Measurements from ENCODE around the gene ANK3.
A peak's percentile ranks its signal among the peaks of the same experiment; 100 is the strongest.

Gene ANK3

DNA sequence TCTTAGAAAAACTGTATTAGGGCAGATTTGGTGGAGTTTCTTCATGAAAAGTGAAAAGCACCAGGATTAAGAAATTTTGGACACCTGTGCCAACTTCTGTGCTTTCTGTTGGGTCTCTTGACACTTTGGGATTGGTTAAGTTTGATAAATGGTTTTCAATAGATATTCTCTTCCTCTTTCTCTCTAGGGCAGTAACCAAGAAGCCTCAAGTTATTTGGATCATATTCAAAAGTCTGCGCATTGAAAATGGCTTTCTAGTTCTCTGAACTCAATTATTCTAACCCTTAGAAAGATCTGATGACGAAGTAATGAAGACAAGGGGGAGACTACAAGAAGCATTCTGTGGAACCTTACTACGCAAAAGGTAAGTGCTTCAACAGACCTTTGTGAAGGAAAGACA lies 339.3 kb downstream of the ANK3 start:
- Histone ChIP-seq H3K14ac (ENCODE audit: low read length) (no peak overlapping the region), H2BK120ac (ENCODE audit: insufficient read depth, low read length, poor library complexity) (no peak overlapping the region), H4K12ac (ENCODE audit: low read depth, low read length) (no peak overlapping the region), H3K27me3 (ENCODE audit: insufficient read depth, low read length) (no peaks in the 10 kb centered on the region), H3K4me1 (ENCODE audit: control insufficient read depth in 1 of 2, insufficient read depth in 2 of 2, low read length in 2 of 2) (no peaks in the 10 kb centered on the region), H3K4me2 (ENCODE audit: low read length) (no peak overlapping the region), H4K8ac (ENCODE audit: low read depth, low read length) (no peak overlapping the region), H3K23ac (ENCODE audit: low read length) (no peak overlapping the region), H3K9me3 (ENCODE audit: insufficient read depth, low read depth, low read length) (no peaks in the 10 kb centered on the region), H4K91ac (ENCODE audit: low read depth, low read length) (no peak overlapping the region), H2AK5ac (ENCODE audit: low read length) (no peak overlapping the region), H3K79me1 (ENCODE audit: low read length) (no peaks in the 10 kb centered on the region), H3K79me2 (ENCODE audit: control insufficient read depth, insufficient read depth, low read length, poor library complexity) (no peaks in the 10 kb centered on the region), H3K18ac (ENCODE audit: low read length) (no peak overlapping the region), H3K4me3 (ENCODE audit: low read depth, low read length) (no peak overlapping the region), H2BK12ac (ENCODE audit: low read length) (no peak overlapping the region), H3K4ac (ENCODE audit: low read depth, low read length) (no peak overlapping the region), H3K9ac (ENCODE audit: low read length) (no peak overlapping the region), H2AFZ (ENCODE audit: insufficient read depth, low read length, poor library complexity) (no peak overlapping the region), H2BK5ac (ENCODE audit: low read depth, low read length, poor library complexity) (no peak overlapping the region), H3K27ac (ENCODE audit: low read depth, low read length) (no peak overlapping the region), H3K36me3 (ENCODE audit: control insufficient read depth in 1 of 2, insufficient read depth in 2 of 2, low read length in 2 of 2) (peaks cover 0 to under 1% of the 10 kb centered on the region in 2 experiments)
- no CpG with 5 or more reads among the region's 3 CpGs for WGBS (ENCODE audit: extremely low coverage, insufficient coverage, insufficient read length)
- DNase-seq = no peak

GRCh38 chr10:60048091-60048501 lies 341.6 kb downstream of the ANK3 start:
- no peak overlapping the region for H2AFZ ChIP-seq (ENCODE audit: insufficient read depth, low read length, poor library complexity)
- H4K91ac ChIP-seq (ENCODE audit: low read depth, low read length) = no peak overlapping the region
- no peak overlapping the region for H3K18ac ChIP-seq (ENCODE audit: low read length)
- no peaks in the 10 kb centered on the region for H3K4me1 ChIP-seq (ENCODE audit: control insufficient read depth in 1 of 2, insufficient read depth in 2 of 2, low read length in 2 of 2)
- H3K9me3 ChIP-seq (ENCODE audit: insufficient read depth, low read depth, low read length) = no peaks in the 10 kb centered on the region
- no peak overlapping the region for H2BK5ac ChIP-seq (ENCODE audit: low read depth, low read length, poor library complexity)
- no peak overlapping the region for H3K4ac ChIP-seq (ENCODE audit: low read depth, low read length)
- H4K8ac ChIP-seq (ENCODE audit: low read depth, low read length) = no peak overlapping the region
- no peak overlapping the region for H2AK5ac ChIP-seq (ENCODE audit: low read length)
- H3K23ac ChIP-seq (ENCODE audit: low read length) = no peak overlapping the region
- H2BK12ac ChIP-seq (ENCODE audit: low read length) = no peak overlapping the region
- no peaks in the 10 kb centered on the region for H3K79me1 ChIP-seq (ENCODE audit: low read length)
- H3K14ac ChIP-seq (ENCODE audit: low read length) = no peak overlapping the region
- no peak overlapping the region for H3K4me2 ChIP-seq (ENCODE audit: low read length)
- H3K9ac ChIP-seq (ENCODE audit: low read length) = no peak overlapping the region
- no peak overlapping the region for H3K4me3 ChIP-seq (ENCODE audit: low read depth, low read length)
- DNase-seq = peak; percentile 38 to 74
- no peaks in the 10 kb centered on the region for H3K27me3 ChIP-seq (ENCODE audit: insufficient read depth, low read length)
- no peaks in the 10 kb centered on the region for H3K36me3 ChIP-seq (ENCODE audit: control insufficient read depth in 1 of 2, insufficient read depth in 2 of 2, low read length in 2 of 2)
- no peak overlapping the region for H3K27ac ChIP-seq (ENCODE audit: low read depth, low read length)
- no peak overlapping the region for H4K12ac ChIP-seq (ENCODE audit: low read depth, low read length)
- H2BK120ac ChIP-seq (ENCODE audit: insufficient read depth, low read length, poor library complexity) = no peak overlapping the region
- no peaks in the 10 kb centered on the region for H3K79me2 ChIP-seq (ENCODE audit: control insufficient read depth, insufficient read depth, low read length, poor library complexity)

GRCh38 chr10:60045571-60045970 lies 344.1 kb downstream of the ANK3 start:
- Histone ChIP-seq H3K9ac (ENCODE audit: low read length) (no peak overlapping the region), H2BK12ac (ENCODE audit: low read length) (no peak overlapping the region)
- no peak for DNase-seq

GRCh38 chr10:60044971-60045370 lies 344.7 kb downstream of the ANK3 start:
- WGBS (ENCODE audit: extremely low coverage, insufficient coverage, insufficient read length) = no CpG with 5 or more reads among the region's 2 CpGs

More at GRCh38 chr10:60045571-60045970, 344.1 kb downstream of the ANK3 start:
- H3K27ac ChIP-seq (ENCODE audit: low read depth, low read length) = no peak overlapping the region
- no peak overlapping the region for H3K14ac ChIP-seq (ENCODE audit: low read length)
- no peaks in the 10 kb centered on the region for H3K27me3 ChIP-seq (ENCODE audit: insufficient read depth, low read length)
- H3K79me1 ChIP-seq (ENCODE audit: low read length) = no peaks in the 10 kb centered on the region
- no peak overlapping the region for H3K4me2 ChIP-seq (ENCODE audit: low read length)
- H2BK5ac ChIP-seq (ENCODE audit: low read depth, low read length, poor library complexity) = no peak overlapping the region
- H3K9me3 ChIP-seq (ENCODE audit: insufficient read depth, low read depth, low read length) = no peaks in the 10 kb centered on the region
- H3K4ac ChIP-seq (ENCODE audit: low read depth, low read length) = no peak overlapping the region
- H3K23ac ChIP-seq (ENCODE audit: low read length) = no peak overlapping the region
- H2AK5ac ChIP-seq (ENCODE audit: low read length) = no peak overlapping the region
- H3K79me2 ChIP-seq (ENCODE audit: control insufficient read depth, insufficient read depth, low read length, poor library complexity) = no peaks in the 10 kb centered on the region
- no peak overlapping the region for H2AFZ ChIP-seq (ENCODE audit: insufficient read depth, low read length, poor library complexity)
- no peak overlapping the region for H3K18ac ChIP-seq (ENCODE audit: low read length)
- no peak overlapping the region for H2BK120ac ChIP-seq (ENCODE audit: insufficient read depth, low read length, poor library complexity)
- no peak overlapping the region for H4K91ac ChIP-seq (ENCODE audit: low read depth, low read length)
- H3K4me3 ChIP-seq (ENCODE audit: low read depth, low read length) = no peak overlapping the region
- no peaks in the 10 kb centered on the region for H3K4me1 ChIP-seq (ENCODE audit: control insufficient read depth in 1 of 2, insufficient read depth in 2 of 2, low read length in 2 of 2)
- no peaks in the 10 kb centered on the region for H3K36me3 ChIP-seq (ENCODE audit: control insufficient read depth in 1 of 2, insufficient read depth in 2 of 2, low read length in 2 of 2)
- no peak overlapping the region for H4K12ac ChIP-seq (ENCODE audit: low read depth, low read length)
- no peak overlapping the region for H4K8ac ChIP-seq (ENCODE audit: low read depth, low read length)

More at GRCh38 chr10:60044971-60045370, 344.7 kb downstream of the ANK3 start:
- Histone ChIP-seq H3K9ac (ENCODE audit: low read length) (no peak overlapping the region), H3K36me3 (ENCODE audit: control insufficient read depth in 1 of 2, insufficient read depth in 2 of 2, low read length in 2 of 2) (no peaks in the 10 kb centered on the region), H3K4me1 (ENCODE audit: control insufficient read depth in 1 of 2, insufficient read depth in 2 of 2, low read length in 2 of 2) (no peaks in the 10 kb centered on the region), H2AFZ (ENCODE audit: insufficient read depth, low read length, poor library complexity) (no peak overlapping the region), H3K27me3 (ENCODE audit: insufficient read depth, low read length) (no peaks in the 10 kb centered on the region), H3K18ac (ENCODE audit: low read length) (no peak overlapping the region), H3K4me3 (ENCODE audit: low read depth, low read length) (no peak overlapping the region), H3K14ac (ENCODE audit: low read length) (no peak overlapping the region), H2BK120ac (ENCODE audit: insufficient read depth, low read length, poor library complexity) (no peak overlapping the region), H3K9me3 (ENCODE audit: insufficient read depth, low read depth, low read length) (no peaks in the 10 kb centered on the region), H4K91ac (ENCODE audit: low read depth, low read length) (no peak overlapping the region), H2AK5ac (ENCODE audit: low read length) (no peak overlapping the region), H3K4ac (ENCODE audit: low read depth, low read length) (no peak overlapping the region), H4K12ac (ENCODE audit: low read depth, low read length) (no peak overlapping the region), H3K79me2 (ENCODE audit: control insufficient read depth, insufficient read depth, low read length, poor library complexity) (no peaks in the 10 kb centered on the region), H2BK12ac (ENCODE audit: low read length) (no peak overlapping the region), H3K23ac (ENCODE audit: low read length) (no peak overlapping the region), H2BK5ac (ENCODE audit: low read depth, low read length, poor library complexity) (no peak overlapping the region), H3K27ac (ENCODE audit: low read depth, low read length) (no peak overlapping the region), H4K8ac (ENCODE audit: low read depth, low read length) (no peak overlapping the region), H3K4me2 (ENCODE audit: low read length) (no peak overlapping the region), H3K79me1 (ENCODE audit: low read length) (no peaks in the 10 kb centered on the region)
- DNase-seq = no peak

All from trophoblast cell (in vitro differentiated cells and primary cell).